ENCODE results near the gene AHCYL1.
"Not testable (repeated sequence)": the region's sequence is repeated elsewhere in the genome, so short reads cannot be mapped to it uniquely, and the experiment has no call there.

AHCYL1 gene

GRCh38 chr1:109994654-109995053, 10.1 kb downstream of the AHCYL1 start:
- in situ Hi-C loops (cut with HindIII; ENCODE audit: low sequenced_read_pairs), result loop anchor here (25.0 kb wide), 1 partner anchor 207 kb away; no protein-coding TSS in a partner anchor

- in situ Hi-C loops (cut with HindIII; ENCODE audit: low sequenced_read_pairs), result loop anchor here (25.0 kb wide), 1 partner anchor 208 kb away; no protein-coding TSS in a partner anchor
These were observed 11.0 kb downstream of the AHCYL1 start for GRCh38 chr1:109995536-109995935.

DNA sequence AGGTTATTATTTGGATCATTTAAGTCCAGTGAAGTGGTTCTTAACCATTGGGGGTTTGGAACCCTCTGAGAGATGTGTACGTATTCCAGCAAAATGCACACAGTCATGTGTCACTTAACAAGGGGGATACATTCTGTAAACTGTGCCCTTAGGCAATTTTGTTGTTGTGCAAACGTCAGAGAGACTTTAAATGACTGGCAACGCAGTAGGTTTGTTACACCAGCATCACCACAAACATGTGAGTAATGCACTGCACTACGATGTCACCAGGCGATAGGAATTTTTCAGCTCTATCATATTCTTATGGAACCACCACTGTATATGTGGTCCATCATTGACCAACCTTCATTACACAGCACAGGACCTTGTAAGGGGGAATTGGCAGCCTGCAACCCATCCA, 11.9 kb downstream of the AHCYL1 start:
- in situ Hi-C loops (cut with HindIII; ENCODE audit: low sequenced_read_pairs), result loop anchor here (25.0 kb wide), 1 partner anchor 209 kb away; no protein-coding TSS in a partner anchor

DNA sequence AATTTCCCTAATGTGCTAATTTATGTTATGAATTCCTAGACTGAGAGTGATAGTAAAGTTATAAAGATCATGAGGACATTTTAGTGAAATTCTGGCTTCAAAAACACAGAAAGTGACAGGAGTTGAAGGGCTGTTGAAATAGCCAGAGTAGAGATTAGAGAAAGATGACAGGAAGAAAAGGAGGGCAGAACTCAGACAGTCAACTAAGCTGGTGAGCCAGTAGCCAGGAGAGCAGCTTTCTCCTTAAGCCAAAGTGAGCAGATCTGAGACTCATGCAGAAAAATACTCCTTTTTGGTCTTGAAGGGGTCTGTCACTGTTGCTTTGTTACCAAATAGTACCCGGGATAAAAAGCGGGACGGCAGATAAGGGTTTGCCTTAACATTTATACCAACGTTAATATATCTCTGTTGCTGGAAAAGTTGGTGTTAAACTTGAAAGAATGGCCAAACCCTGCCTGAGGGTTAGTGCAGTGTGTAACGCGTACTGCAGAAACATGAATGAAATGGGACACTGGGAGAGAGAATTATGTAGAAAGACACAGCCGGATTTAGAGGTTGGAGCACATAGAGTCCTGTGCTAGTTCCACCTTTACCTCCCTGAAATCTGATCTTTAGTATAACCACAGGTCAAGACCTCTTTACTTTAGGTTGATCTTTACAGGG, 12.8 kb downstream of the AHCYL1 start:
- in situ Hi-C loops (cut with HindIII; ENCODE audit: low sequenced_read_pairs), result loop anchor here (25.0 kb wide), 1 partner anchor 210 kb away; no protein-coding TSS in a partner anchor

DNA sequence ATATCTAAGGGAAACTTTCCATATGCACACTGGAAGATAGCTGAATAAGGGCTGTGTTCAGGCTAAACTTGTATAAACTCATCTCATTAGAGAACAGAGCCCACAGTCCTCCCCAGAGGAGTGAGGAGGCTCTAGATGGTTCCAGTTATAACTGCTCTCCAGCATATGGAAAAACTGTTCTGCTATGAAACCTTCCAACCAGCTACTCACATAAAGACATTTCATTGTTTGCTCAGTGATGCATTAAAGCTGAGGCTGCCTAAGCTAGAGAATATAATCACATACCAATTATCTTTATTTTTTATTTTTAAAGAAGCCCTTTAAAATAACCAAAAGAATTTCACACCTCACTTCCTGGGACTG, 13.3 kb downstream of the AHCYL1 start:
- in situ Hi-C loops (cut with HindIII; ENCODE audit: low sequenced_read_pairs), result loop anchor here (25.0 kb wide), 1 partner anchor 211 kb away; no protein-coding TSS in a partner anchor

DNA sequence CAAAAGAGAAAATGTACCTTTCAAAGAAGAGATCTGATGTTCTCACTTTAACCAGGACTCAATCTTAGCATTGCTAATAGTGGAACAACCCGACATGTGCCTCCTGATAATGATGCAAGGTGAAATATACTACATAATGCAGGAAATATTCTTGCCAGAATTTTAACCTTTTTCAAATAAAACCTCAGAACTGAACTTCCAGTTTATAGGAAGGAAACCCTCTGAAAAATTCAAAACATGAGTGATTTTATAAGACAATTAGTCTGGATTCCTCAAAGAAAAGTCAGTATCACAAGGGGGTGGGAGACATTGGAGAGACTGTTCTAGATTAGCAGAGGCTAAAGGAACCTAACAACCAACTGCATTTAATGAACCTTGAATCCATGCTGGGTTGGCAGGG, 18.1 kb downstream of the AHCYL1 start:
- in situ Hi-C loops (cut with HindIII; ENCODE audit: low sequenced_read_pairs), result no loop called here

GRCh38 chr1:110003747-110004428, 19.3 kb downstream of the AHCYL1 start:
- in situ Hi-C loops (cut with HindIII; ENCODE audit: low sequenced_read_pairs), result no loop called here

GRCh38 chr1:110004583-110004982, 20.0 kb downstream of the AHCYL1 start:
- in situ Hi-C loops (cut with HindIII; ENCODE audit: low sequenced_read_pairs), result no loop called here

DNA sequence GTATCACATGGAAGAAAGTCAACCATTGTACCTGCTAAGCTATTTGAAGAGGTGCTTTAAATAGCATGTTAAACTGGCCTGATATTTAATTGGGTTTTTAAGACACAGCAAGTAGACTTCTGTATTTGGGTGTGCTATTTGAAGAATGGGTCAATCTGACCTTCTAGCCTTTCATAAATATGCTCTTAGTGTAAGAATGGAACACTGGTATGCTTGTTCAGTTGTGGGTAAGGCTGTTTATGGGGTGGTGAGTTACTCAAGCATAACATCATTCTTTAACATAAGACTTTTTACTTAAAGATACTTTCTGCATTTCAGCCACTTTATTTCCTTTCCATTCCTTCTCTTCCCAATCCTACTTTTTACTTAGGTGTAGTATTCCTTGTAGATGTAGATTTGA, 21.4 kb downstream of the AHCYL1 start:
- in situ Hi-C loops (cut with HindIII; ENCODE audit: low sequenced_read_pairs), result no loop called here

DNA sequence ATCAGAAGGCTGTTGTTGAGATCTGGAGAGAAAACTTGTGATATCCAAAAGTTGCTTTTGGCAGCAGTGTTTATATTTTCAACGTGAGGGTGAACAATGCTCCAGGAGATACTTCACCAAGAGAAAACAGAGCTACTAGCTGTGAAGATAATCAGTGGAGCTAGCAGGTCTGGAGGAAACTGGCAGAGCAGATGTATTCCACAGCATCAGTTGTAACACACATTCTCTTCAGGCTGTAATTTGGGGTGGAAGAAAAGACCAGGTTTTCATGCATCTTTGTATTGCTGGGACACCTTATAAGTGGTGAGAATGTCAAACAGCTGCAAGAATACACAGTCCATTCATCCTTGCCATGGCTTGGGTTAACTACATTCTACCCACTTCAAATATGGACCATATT, 22.0 kb downstream of the AHCYL1 start:
- in situ Hi-C loops (cut with HindIII; ENCODE audit: low sequenced_read_pairs), result no loop called here

DNA sequence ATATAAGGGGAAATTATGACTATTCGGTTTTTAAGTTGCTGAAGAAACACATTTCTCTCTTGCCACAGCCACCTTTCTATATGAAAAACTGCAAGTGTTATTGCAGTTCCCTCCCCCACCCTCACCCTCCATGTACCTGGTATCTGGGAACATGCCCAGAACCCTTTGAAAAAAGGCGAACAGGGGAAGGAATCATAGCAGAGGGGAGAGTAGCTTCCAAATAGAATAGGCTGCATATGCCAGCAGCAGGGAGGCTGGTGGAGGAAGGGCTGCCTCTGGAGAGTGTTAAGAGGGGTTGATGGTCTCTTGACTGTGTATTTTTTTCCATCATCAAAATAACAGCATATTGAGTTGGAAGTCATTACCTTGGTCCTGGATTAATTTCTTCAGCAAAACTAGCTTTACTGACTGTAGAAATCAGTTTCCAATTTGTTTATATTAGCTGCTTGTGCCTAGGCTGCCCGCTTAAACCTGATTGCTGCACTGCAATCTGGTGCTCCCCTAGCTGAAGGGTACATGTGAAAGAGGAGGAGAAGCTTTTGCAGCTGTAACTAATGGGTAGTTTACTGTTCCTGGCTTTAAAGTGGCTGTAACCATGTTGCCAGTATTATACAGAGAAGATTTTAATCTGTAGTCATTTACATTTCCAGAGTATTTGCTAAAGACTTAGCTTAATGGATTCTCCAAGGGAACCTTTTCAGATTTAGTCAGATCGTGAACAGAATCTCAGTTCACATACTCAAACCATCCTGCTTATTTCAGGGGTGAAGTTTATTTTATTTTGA, 22.7 kb downstream of the AHCYL1 start:
- in situ Hi-C loops (cut with HindIII; ENCODE audit: low sequenced_read_pairs), result no loop called here

DNA sequence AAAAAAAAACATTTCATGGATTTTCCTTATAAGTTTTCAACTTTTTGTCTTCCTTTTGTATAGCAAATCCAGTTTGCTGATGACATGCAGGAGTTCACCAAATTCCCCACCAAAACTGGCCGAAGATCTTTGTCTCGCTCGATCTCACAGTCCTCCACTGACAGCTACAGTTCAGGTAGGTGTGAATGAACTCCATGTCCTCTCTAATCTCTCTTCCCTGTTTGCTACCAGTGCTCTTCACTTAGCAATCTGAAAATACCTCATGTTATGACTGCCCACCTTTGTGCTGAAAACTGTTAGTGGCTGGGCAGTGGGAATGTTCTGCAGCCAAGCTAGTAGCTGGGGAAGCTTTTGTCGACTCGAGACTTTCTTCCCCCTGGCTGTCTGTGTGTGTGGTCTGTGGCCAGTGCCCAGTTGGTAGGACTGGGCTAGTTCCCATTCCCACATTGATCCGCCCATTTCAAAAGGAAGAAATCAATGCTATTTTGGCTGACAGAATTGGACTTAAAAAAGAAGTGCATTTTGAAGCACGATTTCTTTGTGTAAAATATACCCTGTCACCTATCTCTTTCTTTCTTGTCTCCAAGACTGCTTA, 24.5 kb downstream of the AHCYL1 start:
- in situ Hi-C loops (cut with HindIII; ENCODE audit: low sequenced_read_pairs), result no loop called here

GRCh38 chr1:110011527-110012041, 27.0 kb downstream of the AHCYL1 start:
- in situ Hi-C loops (cut with HindIII; ENCODE audit: low sequenced_read_pairs), result no loop called here

DNA sequence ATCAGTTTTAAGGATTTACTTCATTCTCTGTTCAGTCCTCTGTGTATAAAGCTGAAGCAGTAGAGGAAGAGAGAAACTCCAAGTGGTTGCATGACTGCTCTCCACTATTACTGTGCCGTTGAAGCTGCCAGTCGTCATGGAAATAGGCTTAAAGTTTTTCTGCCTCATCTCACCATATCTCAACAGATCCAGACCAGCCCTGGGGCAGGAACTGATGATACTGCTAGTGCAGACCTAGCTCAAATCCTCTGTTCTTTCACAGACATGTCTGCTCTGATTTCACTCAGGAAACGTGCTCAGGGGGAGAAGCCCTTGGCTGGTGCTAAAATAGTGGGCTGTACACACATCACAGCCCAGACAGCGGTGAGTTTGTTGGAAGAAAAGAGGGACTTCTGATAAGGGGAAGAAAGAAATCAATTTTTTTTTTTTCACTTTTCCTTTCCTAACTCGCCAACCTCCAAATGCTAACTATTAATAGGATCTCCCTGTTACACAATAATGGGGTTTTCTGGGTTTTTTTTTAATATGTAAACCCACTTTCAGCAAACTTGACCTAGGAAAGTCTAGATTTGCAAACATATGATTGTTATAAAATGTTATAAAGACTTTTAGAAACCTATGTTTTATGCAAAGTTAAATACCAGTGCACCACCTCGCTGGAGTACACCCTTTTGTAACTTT, 27.7 kb downstream of the AHCYL1 start:
- in situ Hi-C loops (cut with HindIII; ENCODE audit: low sequenced_read_pairs), result no loop called here

- in situ Hi-C loops (cut with HindIII; ENCODE audit: low sequenced_read_pairs), result no loop called here
These were observed 33.2 kb downstream of the AHCYL1 start for GRCh38 chr1:110017792-110018191.

DNA sequence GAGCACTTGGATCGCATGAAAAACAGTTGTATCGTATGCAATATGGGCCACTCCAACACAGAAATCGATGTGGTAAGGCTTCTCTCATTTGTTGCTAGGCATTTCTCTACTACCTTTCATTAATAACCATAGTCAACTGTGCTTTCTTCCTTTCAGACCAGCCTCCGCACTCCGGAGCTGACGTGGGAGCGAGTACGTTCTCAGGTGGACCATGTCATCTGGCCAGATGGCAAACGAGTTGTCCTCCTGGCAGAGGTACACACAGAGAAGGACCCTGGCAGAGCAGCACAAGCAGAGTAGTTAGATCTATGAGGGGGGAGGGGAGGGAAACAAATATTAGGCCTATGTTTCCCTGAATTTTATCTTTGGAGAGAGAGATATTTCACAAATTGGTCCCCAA, 33.8 kb downstream of the AHCYL1 start:
- in situ Hi-C loops (cut with HindIII; ENCODE audit: low sequenced_read_pairs), result no loop called here

- in situ Hi-C loops (cut with HindIII; ENCODE audit: low sequenced_read_pairs), result no loop called here
These were observed 35.2 kb downstream of the AHCYL1 start for GRCh38 chr1:110019770-110020169.

DNA sequence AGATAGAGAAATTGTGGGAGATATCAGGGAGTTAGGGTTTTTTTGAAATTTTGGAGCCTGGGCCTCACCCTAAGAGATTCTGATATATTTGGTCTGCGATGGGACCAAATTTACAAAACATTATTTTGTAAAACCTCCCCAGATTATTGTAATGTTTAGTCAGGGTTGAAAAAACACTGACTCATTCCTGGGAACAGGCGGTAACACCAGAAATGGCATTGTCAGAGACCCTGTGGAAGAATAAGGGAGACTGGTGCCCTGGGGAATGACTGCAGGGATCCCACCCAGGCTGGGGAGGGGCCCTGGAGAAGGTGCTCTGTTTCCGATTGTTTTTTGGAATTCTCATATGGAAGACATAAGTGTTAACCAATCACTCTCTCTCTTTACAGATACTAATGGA, 36.7 kb downstream of the AHCYL1 start:
- in situ Hi-C loops (cut with HindIII; ENCODE audit: low sequenced_read_pairs), result no loop called here

- in situ Hi-C loops (cut with HindIII; ENCODE audit: low sequenced_read_pairs), result no loop called here
These were observed 40.0 kb downstream of the AHCYL1 start for GRCh38 chr1:110024613-110025012.

- in situ Hi-C loops (cut with HindIII; ENCODE audit: low sequenced_read_pairs), result not testable (repeated sequence)
These were observed 46.1 kb downstream of the AHCYL1 start for GRCh38 chr1:110030687-110031086.
